HepG2 (cell line): ENCODE data around the gene DCLK1. TPM values are rescaled to one million over a fixed set of nuclear protein-coding genes. Genes with fewer than 3 reads are reported as not detected.

Experiments used
- ATAC-seq: fragments of 200-7000 bp; cut with Tn5 transposase; 3 replicates; pipeline ENCODE4 v1.9.1; 2020; ENCODE audit warnings: mild to moderate bottlenecking, moderate library complexity
- BruUV-seq: library from RNA; stranded (reverse); fragments of 400-500 nt; replicated peaks from 2 replicates; lab custom pipeline; 2021; lab: Mats Ljungman, UMichigan
- CTCF ChIA-PET: fragments of 300-600 bp; formaldehyde crosslinking; extraction: SDS; loops from one replicate; lab custom pipeline; 2021; ENCODE audit warnings: low total read pairs, inconsistent platforms, low intra/inter-chr PET ratio; lab: Yijun Ruan, JAX
- POLR2A ChIA-PET: fragments of 350-600 bp; sonication (Branson Sonifier 250); formaldehyde crosslinking; loops from one replicate; lab custom pipeline; 2020; ENCODE audit warnings: antibody characterized with exemption, inconsistent platforms; lab: Yijun Ruan, JAX
- DNase-seq: peaks from one replicate; pipeline ENCODE4 v3.0.0-alpha.2; 2015; ENCODE audit warnings: low spot score
- FAIRE-seq: peaks from 3 replicates; lab custom pipeline; 2011; peaks lifted over from hg19 to GRCh38; lab: Jason Lieb, UNC
- H2AFZ ChIP-seq: one replicate; pipeline ENCODE4 v1.6.1; 2011; ENCODE audit warnings: low read length, inconsistent platforms
- H3K27ac ChIP-seq: fragments of 300-600 bp; 3 replicates; pipeline ENCODE4 v1.8.0; 2011; ENCODE audit warnings: mixed run types, mild to moderate bottlenecking, mixed read lengths, low read length, inconsistent platforms; ENCODE audit not compliant: insufficient read depth; ENCODE audit errors: extremely low read length
- H3K27me3 ChIP-seq, 2 experiments: fragments of 200-600 bp in 1 of 2; 2 replicates in 1 of 2; 3 replicates in 1 of 2; pipeline versions ENCODE4 v1.6.0 to v1.8.0; 2011; ENCODE audit warnings: low read length in 2 of 2, mild to moderate bottlenecking in 2 of 2, moderate library complexity in 2 of 2, inconsistent platforms in 1 of 2; ENCODE audit not compliant: insufficient read depth in 2 of 2, control insufficient read depth in 1 of 2
- H3K36me3 ChIP-seq, 2 experiments: fragments of 200-600 bp in 1 of 2; replicated peaks in 1 of 2; 2 replicates in 1 of 2; 3 replicates in 1 of 2; pipeline versions ENCODE4 v1.5.1 to v1.8.0; 2011; ENCODE audit warnings: low read length in 2 of 2, inconsistent platforms in 1 of 2; ENCODE audit not compliant: insufficient read depth in 2 of 2, control insufficient read depth in 1 of 2
- H3K4me1 ChIP-seq: 2 replicates; pipeline ENCODE4 v1.5.1; 2012; ENCODE audit warnings: low read length, inconsistent platforms; ENCODE audit not compliant: insufficient read depth
- H3K4me2 ChIP-seq: 2 replicates; pipeline ENCODE4 v1.6.0; 2011; ENCODE audit warnings: low read depth, low read length, inconsistent platforms
- H3K4me3 ChIP-seq, 3 experiments: fragments of 200-600 bp in 1 of 3; sonication (generic), shearing (Covaris generic) in 1 of 3; replicated peaks in 1 of 3; 2 replicates each; pipeline ENCODE4 v1.5.1; 2011 to 2016; ENCODE audit warnings: low read length in 3 of 3, inconsistent platforms in 2 of 3, low read depth in 2 of 3, mild to moderate bottlenecking in 2 of 3, control low read depth in 1 of 3, mixed read lengths in 1 of 3; ENCODE audit not compliant: insufficient read depth in 1 of 3
- H3K79me2 ChIP-seq: one replicate; pipeline ENCODE4 v1.6.1; 2011; ENCODE audit warnings: low read length, inconsistent platforms; ENCODE audit not compliant: insufficient read depth
- H3K9ac ChIP-seq: 2 replicates; pipeline ENCODE4 v1.6.0; 2011; ENCODE audit warnings: mild to moderate bottlenecking, low read depth, low read length, inconsistent platforms; ENCODE audit not compliant: insufficient read depth
- H3K9me3 ChIP-seq: 2 replicates; pipeline ENCODE4 v1.5.1; 2012; ENCODE audit warnings: mild to moderate bottlenecking, low read length
- H4K20me1 ChIP-seq: 2 replicates; pipeline ENCODE4 v1.6.0; 2011; ENCODE audit warnings: inconsistent platforms, mild to moderate bottlenecking, low read length, moderate library complexity; ENCODE audit not compliant: insufficient read depth
- AHR ChIP-seq: IDR thresholded peaks from 2 replicates; pipeline ENCODE4 v1.6.1; 2018; ENCODE audit warnings: missing genetic modification reagents, missing compliant biosample characterization
- CBX1 ChIP-seq: IDR thresholded peaks from one replicate; pipeline ENCODE4 v1.6.1; 2016; ENCODE audit warnings: antibody characterized with exemption, low read depth
- CEBPZ ChIP-seq: IDR thresholded peaks from 2 replicates; pipeline ENCODE4 v1.6.1; 2012; ENCODE audit warnings: low read length, improper control_type of control experiment
- GABPA ChIP-seq, 2 experiments: IDR thresholded peaks; 2 replicates each; pipeline ENCODE4 v1.6.1; 2011 to 2016; ENCODE audit warnings: low read depth in 2 of 2, low read length in 1 of 2, missing biosample characterization in 1 of 2, missing genetic modification characterization in 1 of 2
- GATAD1 ChIP-seq: IDR thresholded peaks from 2 replicates; pipeline ENCODE4 v1.6.1; 2016; ENCODE audit warnings: missing genetic modification reagents, missing compliant biosample characterization
- MEIS1 ChIP-seq: sonication (generic); formaldehyde crosslinking; IDR thresholded peaks from 2 replicates; pipeline ENCODE4 v1.9.0; 2021; ENCODE audit warnings: mild to moderate bottlenecking, missing genetic modification reagents, moderate library complexity, borderline replicate concordance
- MTF1 ChIP-seq: sonication (generic); formaldehyde crosslinking; IDR thresholded peaks from 2 replicates; pipeline ENCODE4 v1.5.0; 2020; ENCODE audit warnings: missing genetic modification reagents
- NR2F2 ChIP-seq: IDR thresholded peaks from 2 replicates; pipeline ENCODE4 v1.6.1; 2012; ENCODE audit warnings: low read depth, inconsistent platforms, borderline replicate concordance
- SRY ChIP-seq: sonication (generic); formaldehyde crosslinking; IDR thresholded peaks from 2 replicates; pipeline ENCODE4 v1.8.0; 2022; ENCODE audit warnings: mild to moderate bottlenecking, missing genetic modification reagents
- SYNCRIP ChIP-seq: fragments of 200-400 bp; formaldehyde crosslinking; IDR thresholded peaks from 2 replicates; pipeline ENCODE4 v1.6.1; 2018; ENCODE audit warnings: mild to moderate bottlenecking, low read depth, low read length; ENCODE audit not compliant: insufficient read depth
- ZNF253 ChIP-seq: sonication (generic); formaldehyde crosslinking; IDR thresholded peaks from 2 replicates; pipeline ENCODE4 v1.8.0; 2022; ENCODE audit warnings: mild to moderate bottlenecking, missing genetic modification reagents, borderline replicate concordance
- WGBS: methylation state at CpG from one replicate; pipeline ENCODE4 v1.1.6; 2017; ENCODE audit warnings: low lambda C conversion rate; 5-methylcytosine and 5-hydroxymethylcytosine counted together
- in situ Hi-C: cut with HindIII; loops from 2 replicates; pipeline ENCODE4 v1.10.0; 2017; ENCODE audit warnings: low pct_unique_long_range_greater_than_20kb; ENCODE audit not compliant: extremely low pct_ligation_motif_present
- intact Hi-C: fragments of 100-400 bp; cut with micrococcal nuclease; formaldehyde crosslinking; loops from one replicate; pipeline ENCODE4 v1.10.0; 2022; ENCODE audit not compliant: unreplicated experiment
- polyA plus RNA-seq, 8 experiments: library from polyadenylated mRNA; depleted of rRNA in 3 of 8; stranded (reverse) in 7 of 8; unstranded in 1 of 8; fragments of >200 nt; fragmentation: Illumina TruSeq in 4 of 8; extraction: Trizol in 4 of 8; gene quantifications; 2 replicates each; pipeline versions ENCODE4 v1.2.1 to v1.2.3, GENCODE V29; 2011 to 2016; ENCODE audit warnings: low read depth in 4 of 8, missing spikeins in 1 of 8, mixed read lengths in 1 of 8; ENCODE audit not compliant: insufficient read depth in 1 of 8
- total RNA-seq, 5 experiments: library from RNA; depleted of rRNA; stranded (reverse); fragments of >200 nt; fragmentation: Illumina TruSeq; extraction: Trizol; gene quantifications; 2 replicates each; pipeline ENCODE4 v1.2.3, GENCODE V29; 2016; ENCODE audit warnings: low read depth in 1 of 5
- TF ChIP-seq, protein P1 (sequence below): sonication (generic); formaldehyde crosslinking; IDR thresholded peaks from 2 replicates; pipeline ENCODE4 v1.8.1; 2023; ENCODE audit warnings: mild to moderate bottlenecking, moderate library complexity, missing genetic modification reagents

The DCLK1 gene
- total and polyA plus RNA-seq, 2 of the 13 experiments (the other 11 are each of a cell fraction or from before 2014, with no cell fraction given), result not detected

GRCh38 chr13:35768073-35768472 is 363.1 kb downstream of the DCLK1 start (continued):
- TF ChIP-seq AHR (CRISPR knock-in tag) (no peak), NR2F2 (no peak)

- 57% methylated on average over 5 of the region's 6 CpGs for WGBS
- intact Hi-C loops (no loop called here), in situ Hi-C loops (no loop called here)
- Histone ChIP-seq H3K9ac (no peak overlapping the region), H3K27me3 (no peaks in the 10 kb centered on the region; a peak in 1 of 5 replicates), H2AFZ (no peak overlapping the region), H3K4me1 (no peaks in the 10 kb centered on the region), H3K36me3 (no peaks in the 10 kb centered on the region), H3K4me3 (no peak overlapping the region), H3K79me2 (no peaks in the 10 kb centered on the region), H4K20me1 (no peaks in the 10 kb centered on the region), H3K4me2 (no peak overlapping the region), H3K27ac (no peak overlapping the region), H3K9me3 (peaks cover 8% of the 10 kb centered on the region)
- POLR2A ChIA-PET, result no interaction called here
- ATAC-seq, result no peak
- TF ChIP-seq GATAD1 (CRISPR knock-in tag), result no peak
- no peak for TF ChIP-seq ZNF253 (CRISPR knock-in tag)
- no TSS peak for BruUV-seq
- DNase-seq, result no peak
- CTCF ChIA-PET, result no interaction called here
- no peak for FAIRE-seq
Measured at GRCh38 chr13:35767256-35767976, 363.8 kb downstream of the DCLK1 start.

GRCh38 chr13:35766663-35767062 is 364.5 kb downstream of the DCLK1 start:
- BruUV-seq, result no TSS peak
- DNase-seq (no peak), FAIRE-seq (no peak), ATAC-seq (no peak)
- H3K9me3 ChIP-seq, result peaks cover 16% of the 10 kb centered on the region
- intact Hi-C loops (no loop called here), in situ Hi-C loops (no loop called here)
- no peak overlapping the region for H3K4me2 ChIP-seq
- H3K27me3 ChIP-seq, result no peaks in the 10 kb centered on the region; a peak in 1 of 5 replicates
- ChIA-PET CTCF (no interaction called here), POLR2A (no interaction called here)
- H3K9ac ChIP-seq, result no peak overlapping the region
- no peak overlapping the region for H3K4me3 ChIP-seq
- no peak overlapping the region for H3K27ac ChIP-seq
- H3K36me3 ChIP-seq, result no peaks in the 10 kb centered on the region
- no peaks in the 10 kb centered on the region for H3K4me1 ChIP-seq
- 25% methylated on average over 2 of the region's 2 CpGs for WGBS
- H4K20me1 ChIP-seq, result no peaks in the 10 kb centered on the region
- no peaks in the 10 kb centered on the region for H3K79me2 ChIP-seq
- H2AFZ ChIP-seq, result no peak overlapping the region
- TF ChIP-seq, protein P1, sequence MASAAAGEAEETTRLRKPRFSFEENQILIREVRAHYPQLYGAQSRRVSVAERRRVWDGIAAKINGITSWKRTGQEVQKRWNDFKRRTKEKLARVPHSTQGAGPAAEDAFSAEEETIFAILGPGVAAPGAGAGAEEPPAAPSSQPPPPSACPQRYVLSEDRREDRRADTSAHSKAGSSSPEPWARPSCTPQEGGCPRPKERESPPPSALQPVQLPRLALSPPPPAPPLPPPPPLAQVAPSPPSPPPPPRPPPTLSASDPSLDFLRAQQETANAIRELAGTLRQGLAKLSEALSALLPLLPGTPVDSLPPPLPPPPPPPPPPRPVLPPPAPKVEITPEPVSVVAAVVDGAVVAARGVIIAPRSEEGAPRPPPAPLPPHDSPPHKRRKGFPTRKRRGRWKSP (CRISPR knock-in tag), result no peak
- TF ChIP-seq GABPA (IDR thresholded peaks at IDR 0.05; ENCODE audit: low read depth, low read length) (no peak), GABPA (CRISPR knock-in tag; IDR thresholded peaks at IDR 0.05; ENCODE audit: low read depth) (no peak), CEBPZ (no peak), SYNCRIP (no peak), SRY (CRISPR knock-in tag) (no peak), MTF1 (CRISPR knock-in tag) (no peak), CBX1 (no peak), MEIS1 (CRISPR knock-in tag) (no peak)
